ENCODE results near the gene CYP4F22. TPM values are rescaled to one million over a fixed set of nuclear protein-coding genes. Genes with fewer than 3 reads are reported as not detected.

The CYP4F22 gene
- total RNA-seq, 1 experiment from 2014 or later = 78.3 TPM

- intact Hi-C loops (cut with micrococcal nuclease; ENCODE audit: unreplicated experiment) = no loop called here
- ChIA-PET CTCF (no interaction called here), POLR2A (ENCODE audit: low non-redundant PET) (no interaction called here)
- H3K36me3 ChIP-seq (ENCODE audit: insufficient read depth, low read length, poor library complexity, severe bottlenecking) = no peaks in the 10 kb centered on the region
- no TSS peak for BruUV-seq (replicated peaks)
- H3K4me3 ChIP-seq (ENCODE audit: low read depth, low read length, poor library complexity, severe bottlenecking) = peak overlapping the region; percentile 36
- no peaks in the 10 kb centered on the region for H3K27me3 ChIP-seq (replicated peaks; ENCODE audit: insufficient read depth, low read depth, low read length, poor library complexity)
- TF ChIP-seq CTCF (conservative IDR thresholded peaks at IDR 0.05; ENCODE audit: low read depth, low read length) = no peak
- no peak for TF ChIP-seq EZH2 (IDR thresholded peaks at IDR 0.05; ENCODE audit: borderline replicate concordance, low read depth, low read length, poor library complexity, severe bottlenecking)
- peak overlapping the region; percentile 78 for H3K27ac ChIP-seq (ENCODE audit: low read depth, low read length, poor library complexity, severe bottlenecking)
- peaks cover 43% of the 10 kb centered on the region for H3K4me1 ChIP-seq (ENCODE audit: insufficient read depth, low read length, poor library complexity, severe bottlenecking)
- H3K9me3 ChIP-seq (ENCODE audit: low read depth, low read length, poor library complexity, severe bottlenecking) = no peaks in the 10 kb centered on the region
- peak; percentile 96 for DNase-seq (ENCODE audit: low spot score)
Measured at GRCh38 chr19:15498910-15499309, 9.4 kb upstream of the CYP4F22 start.

DNA sequence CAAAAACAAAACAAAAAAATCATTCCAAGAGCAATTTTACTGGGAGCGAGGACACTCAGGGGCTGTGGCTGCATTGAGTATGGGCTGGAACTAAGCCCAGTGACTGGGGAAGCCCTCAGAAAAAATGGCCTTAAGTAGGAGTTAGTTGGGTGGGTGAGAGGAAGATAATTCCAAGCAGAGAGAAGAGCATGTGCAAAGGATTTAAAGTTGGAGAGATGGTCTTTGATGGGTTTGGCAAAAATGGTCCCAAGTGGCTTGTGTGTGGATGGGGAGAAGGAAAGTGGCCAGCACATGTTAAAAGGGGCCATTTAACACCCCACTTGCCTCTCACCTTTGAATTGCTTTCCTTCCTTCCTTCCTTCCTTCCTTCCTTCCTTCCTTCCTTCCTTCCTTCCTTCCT, 6.7 kb upstream of the CYP4F22 start:
- intact Hi-C loops (cut with micrococcal nuclease; ENCODE audit: unreplicated experiment) = loop anchor here (1.0 kb wide), 1 partner anchor 31 kb away; no protein-coding TSS in a partner anchor
- CTCF ChIA-PET = no interaction called here

DNA sequence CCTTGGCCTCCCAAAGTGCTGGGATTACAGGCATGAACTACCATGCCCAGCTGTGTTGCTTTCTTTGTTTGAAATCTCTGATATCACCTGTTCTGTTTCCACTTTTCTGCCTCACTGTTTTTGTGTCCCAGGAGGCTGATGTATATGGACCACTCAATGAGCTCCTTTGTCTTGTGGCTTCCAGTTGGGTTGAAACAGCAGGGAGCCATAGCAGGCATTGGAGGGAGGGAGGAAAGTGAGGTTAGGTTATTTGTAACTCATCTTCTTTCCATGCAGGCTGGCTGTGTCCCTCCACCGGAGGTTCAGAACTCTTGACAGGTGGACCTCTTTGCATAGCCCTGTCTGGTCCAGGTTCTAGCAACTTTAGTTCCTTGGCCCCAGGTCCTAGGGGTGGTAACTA, 6.1 kb upstream of the CYP4F22 start:
- TF ChIP-seq CTCF (conservative IDR thresholded peaks at IDR 0.05; ENCODE audit: low read depth, low read length) (no peak), EZH2 (IDR thresholded peaks at IDR 0.05; ENCODE audit: borderline replicate concordance, low read depth, low read length, poor library complexity, severe bottlenecking) (no peak)
- CTCF ChIA-PET = no interaction called here
- Histone ChIP-seq H3K9me3 (ENCODE audit: low read depth, low read length, poor library complexity, severe bottlenecking) (no peaks in the 10 kb centered on the region), H3K27ac (ENCODE audit: low read depth, low read length, poor library complexity, severe bottlenecking) (peak overlapping the region; percentile 84), H3K4me1 (ENCODE audit: insufficient read depth, low read length, poor library complexity, severe bottlenecking) (peaks cover 56% of the 10 kb centered on the region), H3K4me3 (ENCODE audit: low read depth, low read length, poor library complexity, severe bottlenecking) (no peak overlapping the region), H3K27me3 (replicated peaks; ENCODE audit: insufficient read depth, low read depth, low read length, poor library complexity) (no peaks in the 10 kb centered on the region), H3K36me3 (ENCODE audit: insufficient read depth, low read length, poor library complexity, severe bottlenecking) (no peaks in the 10 kb centered on the region)
- intact Hi-C loops (cut with micrococcal nuclease; ENCODE audit: unreplicated experiment) = no loop called here
- no TSS peak for BruUV-seq (replicated peaks)
- POLR2A ChIA-PET (ENCODE audit: low non-redundant PET) = interaction anchor here (0.6 kb wide), 1 partner anchor 14 kb away, joined by 3 read pairs; no protein-coding TSS in a partner anchor
- DNase-seq (ENCODE audit: low spot score) = peak; percentile 90

More for the DNA sequence above, 6.7 kb upstream of the CYP4F22 start:
- TF ChIP-seq EZH2 (IDR thresholded peaks at IDR 0.05; ENCODE audit: borderline replicate concordance, low read depth, low read length, poor library complexity, severe bottlenecking) (no peak), CTCF (conservative IDR thresholded peaks at IDR 0.05; ENCODE audit: low read depth, low read length) (no peak)
- H3K9me3 ChIP-seq (ENCODE audit: low read depth, low read length, poor library complexity, severe bottlenecking) = no peaks in the 10 kb centered on the region
- POLR2A ChIA-PET (ENCODE audit: low non-redundant PET) = interaction anchor here (0.6 kb wide), 1 partner anchor 13 kb away, joined by 3 read pairs; no protein-coding TSS in a partner anchor
- H3K27me3 ChIP-seq (replicated peaks; ENCODE audit: insufficient read depth, low read depth, low read length, poor library complexity) = no peaks in the 10 kb centered on the region
- H3K4me1 ChIP-seq (ENCODE audit: insufficient read depth, low read length, poor library complexity, severe bottlenecking) = peaks cover 53% of the 10 kb centered on the region
- DNase-seq (ENCODE audit: low spot score) = peak; percentile 96
- H3K36me3 ChIP-seq (ENCODE audit: insufficient read depth, low read length, poor library complexity, severe bottlenecking) = no peaks in the 10 kb centered on the region
- peak overlapping the region; percentile 90 for H3K27ac ChIP-seq (ENCODE audit: low read depth, low read length, poor library complexity, severe bottlenecking)
- no peak overlapping the region for H3K4me3 ChIP-seq (ENCODE audit: low read depth, low read length, poor library complexity, severe bottlenecking)
- no TSS peak for BruUV-seq (replicated peaks)
